Hypothalamus (tissue), 51 donors: ENCODE measurements around the gene CALML4.

ENCODE experiments used
- DNase-seq, 51 donors: peaks; one replicate each; lab custom pipeline; 2025; lab: John Stamatoyannopoulos, UW

CALML4 gene

DNA sequence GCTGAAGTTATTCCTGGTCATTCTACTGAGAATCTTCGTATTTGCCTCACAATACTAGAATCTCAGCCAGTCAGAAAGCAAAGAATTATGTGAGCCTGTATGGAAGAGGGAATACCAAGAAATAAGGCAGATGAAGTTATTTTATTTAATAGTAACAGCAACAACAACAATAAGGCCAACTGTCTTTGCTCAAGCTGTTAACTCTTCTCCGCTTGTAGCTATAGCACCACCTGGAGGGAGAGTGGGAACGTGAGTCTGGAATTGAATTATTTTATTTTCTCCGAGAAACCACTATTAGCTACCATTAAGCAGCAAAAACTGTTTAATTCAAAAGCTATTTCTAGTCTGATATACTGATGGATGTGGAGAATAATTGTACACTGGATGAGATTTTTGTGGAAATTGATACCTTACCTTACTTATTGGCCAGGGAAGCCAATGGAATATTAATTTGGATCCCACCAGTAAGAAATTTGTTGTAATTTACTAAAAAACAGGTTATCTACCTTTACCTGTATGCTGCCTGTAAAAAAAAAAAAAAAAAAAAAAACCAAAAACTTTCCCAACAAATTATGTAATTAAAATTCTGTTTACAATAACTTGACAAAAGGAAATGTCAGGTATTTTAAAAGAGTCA is 50.1 kb downstream of the CALML4 start:
- peak in 11 of 51 donors; percentile 0 to 55 (median 6) for DNase-seq

DNA sequence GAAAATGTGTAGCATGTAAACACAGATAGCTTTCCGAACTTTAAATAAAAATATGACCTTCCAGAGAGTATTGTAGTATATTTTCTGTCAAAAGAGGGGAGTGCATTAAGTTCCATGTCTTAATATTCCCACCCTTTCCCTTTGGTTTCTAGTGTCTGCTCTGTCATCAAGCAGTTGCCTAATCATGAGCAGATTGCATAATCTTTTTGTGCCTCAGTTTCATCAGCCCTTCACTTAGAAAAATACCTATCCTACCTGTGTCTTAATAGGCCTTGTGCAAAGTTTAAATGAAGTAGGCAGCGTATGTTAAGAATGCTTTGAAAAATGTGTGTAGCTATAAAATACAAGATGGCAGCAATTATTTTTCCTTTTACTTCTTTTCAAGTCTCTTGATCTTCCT is 52.8 kb downstream of the CALML4 start:
- no peak for DNase-seq

DNA sequence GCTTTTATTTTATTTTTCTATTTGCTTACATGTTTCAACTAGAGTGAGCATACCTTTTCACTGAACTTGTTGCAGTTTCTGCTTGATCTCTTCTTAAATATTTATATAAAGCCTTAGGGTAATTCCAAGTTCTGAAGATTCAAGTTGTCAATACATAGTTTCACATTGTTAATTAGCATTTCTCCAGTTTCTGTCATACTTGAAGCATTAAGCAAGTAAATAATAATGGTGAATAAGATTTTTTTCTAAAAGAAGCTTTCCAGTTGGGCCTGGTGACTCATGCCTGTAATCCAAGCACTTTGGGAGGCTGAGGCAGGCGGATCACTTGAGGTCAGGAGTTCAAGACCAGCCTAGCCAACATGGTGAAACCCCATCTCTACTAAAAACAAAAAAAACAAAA is 53.9 kb downstream of the CALML4 start:
- no peak for DNase-seq

DNA sequence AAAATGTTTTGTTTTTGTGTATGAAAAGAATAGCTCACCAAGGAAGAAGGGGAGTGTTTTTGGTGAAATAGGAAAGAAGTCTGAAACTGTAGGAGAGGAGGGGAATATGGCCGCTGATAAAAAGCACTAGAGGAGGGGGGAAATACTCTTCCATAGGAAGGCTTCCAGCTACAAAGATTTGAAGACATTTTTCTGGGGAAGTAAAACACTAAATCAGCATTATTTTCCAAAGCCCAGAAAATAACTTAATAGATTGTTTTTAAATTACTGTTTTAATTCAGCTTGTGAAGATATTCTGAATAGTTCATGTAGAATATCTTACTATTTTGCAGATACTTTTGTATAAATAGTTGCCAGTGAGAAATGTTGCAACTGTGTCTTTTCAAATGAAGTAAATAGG is 54.9 kb downstream of the CALML4 start:
- DNase-seq, result no peak

DNA sequence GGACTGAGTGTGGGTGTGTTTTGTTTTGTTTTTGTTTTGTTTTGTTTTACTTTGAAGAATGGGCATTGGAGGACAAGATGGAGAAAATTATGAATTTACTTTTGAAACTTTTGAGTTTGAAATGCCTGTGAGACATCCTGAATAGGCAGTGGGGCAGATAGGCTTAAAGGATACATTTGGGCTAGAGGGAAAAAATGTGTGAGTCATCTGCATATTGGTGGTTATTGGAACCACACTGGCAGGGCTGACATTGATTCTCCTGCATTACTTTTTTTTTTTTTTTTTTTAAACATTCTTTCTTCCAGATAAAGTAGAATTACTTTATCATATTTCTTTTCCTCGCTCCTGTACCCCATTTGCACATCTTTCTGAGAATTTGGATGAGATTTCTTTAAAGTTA is 56.1 kb downstream of the CALML4 start:
- no peak for DNase-seq

DNA sequence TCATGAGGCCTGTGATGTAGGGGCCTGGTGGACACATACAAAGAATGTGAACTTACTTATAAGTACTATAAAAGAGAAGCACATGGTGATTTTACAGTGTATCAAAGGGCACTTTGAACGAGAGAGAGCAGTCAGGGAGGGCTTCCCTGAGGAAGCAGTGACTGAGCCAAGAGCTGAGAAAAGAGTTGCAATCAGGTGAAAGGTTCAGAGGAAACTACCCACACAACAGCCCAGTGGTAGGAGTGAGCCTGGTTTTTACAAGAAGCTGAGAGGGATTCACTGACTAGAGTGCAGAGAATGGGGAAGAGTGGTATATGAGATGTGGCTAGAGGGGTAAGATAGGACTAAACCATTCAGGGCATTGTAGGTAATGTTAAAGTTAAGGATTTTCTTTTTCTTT is 57.1 kb downstream of the CALML4 start:
- DNase-seq, result no peak

DNA sequence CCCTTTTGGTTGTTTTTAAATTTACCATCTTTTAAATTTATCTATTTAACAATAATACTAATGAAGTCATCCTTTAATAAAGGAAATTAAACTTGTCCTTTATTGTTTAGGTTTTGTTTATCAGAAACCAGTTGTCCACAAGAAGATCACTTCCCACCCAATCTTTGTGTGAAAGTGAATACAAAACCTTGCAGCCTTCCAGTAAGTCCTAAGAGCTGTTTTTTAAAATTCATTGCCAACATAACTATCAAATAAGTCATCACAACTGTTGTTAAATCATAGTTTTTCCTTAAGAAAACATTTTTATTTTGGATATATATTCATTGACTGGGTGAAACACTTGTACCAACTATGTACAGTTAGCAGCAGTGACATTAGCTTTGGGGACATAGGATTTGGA is 59.4 kb downstream of the CALML4 start:
- no peak for DNase-seq

DNA sequence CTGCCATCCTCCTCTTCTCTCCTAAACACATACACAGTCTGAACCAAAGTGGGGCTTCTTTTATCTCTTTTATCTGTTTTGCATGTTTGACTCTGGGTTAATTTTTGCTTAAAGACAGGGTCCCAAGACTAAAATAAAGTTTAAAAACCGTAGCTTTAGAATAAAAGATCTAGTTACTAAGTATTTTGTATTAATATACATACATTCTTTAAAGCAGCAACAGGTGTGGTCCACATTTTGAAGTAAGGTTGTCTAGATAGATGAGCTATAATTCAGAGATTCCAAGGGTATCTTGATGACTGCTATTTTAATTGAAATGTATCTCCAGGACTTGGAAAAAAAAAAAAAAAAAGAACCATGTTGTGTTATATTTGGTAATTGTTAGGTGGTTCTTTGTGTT is 61.3 kb downstream of the CALML4 start:
- no peak for DNase-seq

DNA sequence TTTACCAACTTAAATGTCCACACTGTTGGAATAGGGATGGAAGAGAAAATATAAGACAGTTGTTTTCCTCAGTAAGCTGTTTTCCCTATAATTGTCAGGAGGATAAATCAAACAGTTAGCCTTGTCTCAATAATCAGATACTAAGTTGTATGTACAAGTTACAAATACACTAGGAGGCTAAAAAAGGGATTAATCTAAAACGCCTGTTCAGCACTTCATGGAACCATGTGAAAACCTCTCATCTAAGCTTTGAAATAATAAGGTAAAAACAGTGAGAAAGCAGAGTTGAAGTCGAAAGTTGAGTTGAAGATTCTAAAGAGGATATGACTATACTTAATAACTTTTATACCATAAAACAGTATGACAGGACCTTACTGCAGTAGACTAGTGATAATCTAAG is 62.0 kb downstream of the CALML4 start:
- no peak for DNase-seq
